Measurements from ENCODE around the gene PLCB1.

PLCB1 gene

GRCh38 chr20:8661229-8661952 lies 529.3 kb downstream of the PLCB1 start:
- no peak for TF ChIP-seq CTCF (conservative IDR thresholded peaks at IDR 0.05; ENCODE audit: control insufficient read depth, insufficient read depth, low read depth, low read length)
- no peak overlapping the region for H3K4me3 ChIP-seq (ENCODE audit: control insufficient read depth, low read depth, low read length)
- DNase-seq (ENCODE audit: low read depth) = no peak

GRCh38 chr20:8662433-8662954 lies 530.4 kb downstream of the PLCB1 start:
- no peak overlapping the region for H3K4me3 ChIP-seq (ENCODE audit: control insufficient read depth, low read depth, low read length)
- no peak for TF ChIP-seq CTCF (conservative IDR thresholded peaks at IDR 0.05; ENCODE audit: control insufficient read depth, insufficient read depth, low read depth, low read length)
- DNase-seq (ENCODE audit: low read depth) = no peak

GRCh38 chr20:8663424-8663823 lies 531.4 kb downstream of the PLCB1 start:
- H3K4me3 ChIP-seq (ENCODE audit: control insufficient read depth, low read depth, low read length) = no peak overlapping the region
- TF ChIP-seq CTCF (conservative IDR thresholded peaks at IDR 0.05; ENCODE audit: control insufficient read depth, insufficient read depth, low read depth, low read length) = no peak
- DNase-seq (ENCODE audit: low read depth) = no peak

DNA sequence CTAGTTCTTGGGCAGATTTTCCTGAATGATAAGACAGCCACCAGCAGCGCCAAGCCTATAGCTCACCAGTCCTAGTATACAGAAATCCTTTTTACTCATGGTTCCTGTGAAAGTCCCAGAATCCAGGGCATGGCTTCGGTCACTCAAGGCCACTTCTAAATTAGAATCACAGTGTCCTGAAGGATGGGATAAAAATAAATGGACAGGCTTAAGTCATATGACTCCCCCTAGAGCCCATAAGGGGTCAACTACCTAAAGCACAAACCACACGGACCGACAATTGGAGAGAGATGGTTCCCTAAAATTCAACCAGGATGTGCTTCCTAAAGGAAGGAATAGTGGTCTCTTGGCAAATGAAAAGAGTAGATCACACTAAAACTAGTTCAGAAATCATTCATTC lies 532.7 kb downstream of the PLCB1 start:
- no peak for DNase-seq (ENCODE audit: low read depth)
- no peak overlapping the region for H3K4me3 ChIP-seq (ENCODE audit: control insufficient read depth, low read depth, low read length)
- no peak for TF ChIP-seq CTCF (conservative IDR thresholded peaks at IDR 0.05; ENCODE audit: control insufficient read depth, insufficient read depth, low read depth, low read length)

GRCh38 chr20:8667306-8667705 lies 535.2 kb downstream of the PLCB1 start:
- no peak for DNase-seq (ENCODE audit: low read depth)
- no peak overlapping the region for H3K4me3 ChIP-seq (ENCODE audit: control insufficient read depth, low read depth, low read length)
- no peak for TF ChIP-seq CTCF (conservative IDR thresholded peaks at IDR 0.05; ENCODE audit: control insufficient read depth, insufficient read depth, low read depth, low read length)

GRCh38 chr20:8670207-8670892 lies 538.3 kb downstream of the PLCB1 start:
- DNase-seq (ENCODE audit: low read depth) = no peak
- no peak for TF ChIP-seq CTCF (conservative IDR thresholded peaks at IDR 0.05; ENCODE audit: control insufficient read depth, insufficient read depth, low read depth, low read length)
- H3K4me3 ChIP-seq (ENCODE audit: control insufficient read depth, low read depth, low read length) = no peak overlapping the region

Measured in fibroblast of mammary gland (primary cell).